DOHH2 (cell line): Measurements from ENCODE around the gene CACNA2D3.

ENCODE experiments used
- H3F3A ChIP-seq: fragments of 200-600 bp; sonication (generic), shearing (Covaris generic); 2 replicates; pipeline ENCODE4 v1.6.0; 2016; ENCODE audit warnings: antibody characterized with exemption, mild to moderate bottlenecking; ENCODE audit not compliant: control insufficient read depth, insufficient read depth
- H3K27ac ChIP-seq: fragments of 200-600 bp; sonication (generic); 2 replicates; pipeline ENCODE4 v1.5.1; 2014; ENCODE audit warnings: low read depth, mild to moderate bottlenecking, low read length, moderate library complexity
- H3K27me3 ChIP-seq: fragments of 200-600 bp; sonication (generic); 2 replicates; pipeline ENCODE4 v1.6.1; 2014; ENCODE audit warnings: mild to moderate bottlenecking, low read length, mixed read lengths; ENCODE audit not compliant: control insufficient read depth
- H3K36me3 ChIP-seq: fragments of 200-600 bp; sonication (generic); 2 replicates; pipeline ENCODE4 v1.6.1; 2014; ENCODE audit warnings: mild to moderate bottlenecking, low read length, moderate library complexity, mixed read lengths; ENCODE audit not compliant: control insufficient read depth
- H3K4me1 ChIP-seq: fragments of 200-600 bp; sonication (generic); 2 replicates; pipeline ENCODE4 v1.6.1; 2014; ENCODE audit warnings: mild to moderate bottlenecking, low read length, mixed read lengths; ENCODE audit not compliant: control insufficient read depth
- H3K4me2 ChIP-seq: fragments of 200-600 bp; sonication (generic); 2 replicates; pipeline ENCODE4 v1.6.0; 2014; ENCODE audit warnings: mild to moderate bottlenecking, low read length, moderate library complexity
- H3K4me3 ChIP-seq: fragments of 200-600 bp; sonication (generic); 2 replicates; pipeline ENCODE4 v1.5.1; 2014; ENCODE audit warnings: mild to moderate bottlenecking, low read length, mixed read lengths
- H3K79me2 ChIP-seq: fragments of 200-600 bp; sonication (generic); 2 replicates; pipeline ENCODE4 v1.6.1; 2014; ENCODE audit warnings: mild to moderate bottlenecking, low read length, mixed read lengths; ENCODE audit not compliant: control insufficient read depth
- H3K9me2 ChIP-seq: fragments of 200-600 bp; sonication (generic); replicated peaks from 2 replicates; pipeline ENCODE4 v1.6.1; 2014; ENCODE audit warnings: mild to moderate bottlenecking, low read length, mixed read lengths; ENCODE audit not compliant: control insufficient read depth
- H3K9me3 ChIP-seq: fragments of 200-600 bp; sonication (generic); 2 replicates; pipeline ENCODE4 v1.6.1; 2014; ENCODE audit warnings: antibody characterized with exemption, low read length, mixed read lengths; ENCODE audit not compliant: control insufficient read depth, insufficient read depth
- H4K20me1 ChIP-seq: fragments of 200-600 bp; sonication (generic); 2 replicates; pipeline ENCODE4 v1.6.0; 2014; ENCODE audit warnings: low read depth, mild to moderate bottlenecking, antibody characterized with exemption, low read length, moderate library complexity; ENCODE audit not compliant: control insufficient read depth, insufficient read depth
- CTCF ChIP-seq: fragments of 200-600 bp; sonication (generic); IDR thresholded peaks from one replicate; pipeline ENCODE4 v1.5.1; 2014; ENCODE audit warnings: antibody characterized with exemption, mild to moderate bottlenecking, low read depth, low read length; ENCODE audit not compliant: poor library complexity, severe bottlenecking
- EZH2phosphoT487 ChIP-seq: fragments of 200-600 bp; sonication (generic); IDR thresholded peaks from 2 replicates; pipeline ENCODE4 v1.6.1; 2017; ENCODE audit warnings: borderline replicate concordance, mild to moderate bottlenecking, antibody characterized with exemption, low read length, moderate library complexity, mixed read lengths

The CACNA2D3 gene

DNA sequence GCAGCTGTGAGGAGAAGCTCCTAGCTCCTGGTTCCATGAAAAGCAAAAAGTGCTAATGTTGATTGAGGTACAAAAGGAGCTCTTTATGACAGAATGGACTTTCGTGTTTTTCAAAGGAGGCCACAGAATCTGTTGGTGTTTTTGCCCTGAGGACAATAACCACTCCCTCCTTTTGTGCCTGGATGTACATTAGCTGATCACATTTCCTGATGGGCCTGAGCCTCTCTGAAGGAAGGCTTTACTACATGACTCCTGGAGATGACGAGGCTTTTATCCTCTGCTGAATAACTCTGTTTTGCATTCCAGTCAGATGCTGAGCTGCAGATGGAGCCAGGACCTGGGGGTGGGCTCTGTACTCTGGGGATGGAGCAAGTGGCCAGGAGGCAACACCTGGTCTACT lies 301.9 kb downstream of the CACNA2D3 start:
- H4K20me1 ChIP-seq: no peaks in the 10 kb centered on the region
- H3K4me3 ChIP-seq: no peak overlapping the region
- H3K27me3 ChIP-seq: no peaks in the 10 kb centered on the region
- H3K36me3 ChIP-seq: no peaks in the 10 kb centered on the region
- no peaks in the 10 kb centered on the region for H3K79me2 ChIP-seq
- H3K4me1 ChIP-seq: no peaks in the 10 kb centered on the region
- H3K9me3 ChIP-seq: no peaks in the 10 kb centered on the region
- no peaks in the 10 kb centered on the region for H3F3A ChIP-seq
- H3K4me2 ChIP-seq: no peak overlapping the region
- TF ChIP-seq EZH2phosphoT487: no peak
- no peaks in the 10 kb centered on the region for H3K9me2 ChIP-seq
- H3K27ac ChIP-seq: no peak overlapping the region

- H3K9me3 ChIP-seq: no peaks in the 10 kb centered on the region
- no peak for TF ChIP-seq EZH2phosphoT487
- TF ChIP-seq CTCF: no peak
- H3K36me3 ChIP-seq: no peaks in the 10 kb centered on the region
- H3F3A ChIP-seq: no peaks in the 10 kb centered on the region
- H3K4me3 ChIP-seq: no peak overlapping the region
- no peaks in the 10 kb centered on the region for H3K79me2 ChIP-seq
- H3K4me2 ChIP-seq: no peak overlapping the region
- H3K27me3 ChIP-seq: no peaks in the 10 kb centered on the region
- no peak overlapping the region for H3K27ac ChIP-seq
- no peaks in the 10 kb centered on the region for H3K4me1 ChIP-seq
- H4K20me1 ChIP-seq: no peaks in the 10 kb centered on the region
- H3K9me2 ChIP-seq: no peaks in the 10 kb centered on the region
These were observed 304.0 kb downstream of the CACNA2D3 start for GRCh38 chr3:54426381-54426780.

GRCh38 chr3:54427501-54427900 lies 305.1 kb downstream of the CACNA2D3 start:
- Histone ChIP-seq H3K9me2 (no peaks in the 10 kb centered on the region), H3K4me1 (no peaks in the 10 kb centered on the region), H3K36me3 (no peaks in the 10 kb centered on the region), H3K79me2 (no peaks in the 10 kb centered on the region), H3F3A (no peaks in the 10 kb centered on the region), H3K27ac (no peak overlapping the region), H3K4me3 (no peak overlapping the region), H3K4me2 (no peak overlapping the region), H4K20me1 (no peaks in the 10 kb centered on the region), H3K27me3 (no peaks in the 10 kb centered on the region), H3K9me3 (no peaks in the 10 kb centered on the region)
- no peak for TF ChIP-seq EZH2phosphoT487
- TF ChIP-seq CTCF: no peak

GRCh38 chr3:54427941-54428871 lies 305.9 kb downstream of the CACNA2D3 start:
- no peaks in the 10 kb centered on the region for H3K36me3 ChIP-seq
- no peaks in the 10 kb centered on the region for H3K4me1 ChIP-seq
- H4K20me1 ChIP-seq: no peaks in the 10 kb centered on the region
- no peaks in the 10 kb centered on the region for H3K9me3 ChIP-seq
- no peak for TF ChIP-seq EZH2phosphoT487
- peak; percentile 76 for TF ChIP-seq CTCF
- H3K79me2 ChIP-seq: no peaks in the 10 kb centered on the region
- no peaks in the 10 kb centered on the region for H3K9me2 ChIP-seq
- H3K27me3 ChIP-seq: no peaks in the 10 kb centered on the region
- H3K4me2 ChIP-seq: no peak overlapping the region
- H3K27ac ChIP-seq: no peak overlapping the region
- no peaks in the 10 kb centered on the region for H3F3A ChIP-seq
- no peak overlapping the region for H3K4me3 ChIP-seq
